ENCODE measurements around the gene CORO1C. TPM values are rescaled to one million over a fixed set of nuclear protein-coding genes. Genes with fewer than 3 reads are reported as not detected.

The CORO1C gene
- total RNA-seq, 1 experiment from 2014 or later = 138 TPM

- ChIA-PET RAD21 (ENCODE audit: low non-redundant PET in 1 of 2, low total read pairs in 2 of 2, uncharacterized antibody in 2 of 2, unreplicated experiment in 2 of 2) (no interaction called here), POLR2A (no interaction called here), CTCF (interaction anchor here (0.7 to 2.2 kb wide), 6 partner anchors 9 to 138 kb away, joined by 3 to 54 read pairs (median 8); no protein-coding TSS in a partner anchor)
- Histone ChIP-seq H3K4me1 (ENCODE audit: control insufficient read depth in 1 of 2, insufficient read depth in 2 of 2, low read length in 2 of 2) (peaks cover 8 to 20% of the 10 kb centered on the region in 2 experiments), H2AFZ (ENCODE audit: low read depth, low read length, poor library complexity, severe bottlenecking) (no peak overlapping the region), H3K9ac (ENCODE audit: low read length) (no peak overlapping the region), H3K27ac (ENCODE audit: low read depth, low read length) (no peak overlapping the region), H3K9me2 (ENCODE audit: insufficient read depth) (no peaks in the 10 kb centered on the region), H3K4me2 (ENCODE audit: low read length) (no peak overlapping the region), H4K20me1 (ENCODE audit: insufficient read depth) (no peaks in the 10 kb centered on the region), H3K36me3 (ENCODE audit: control insufficient read depth in 1 of 2, insufficient read depth in 2 of 2, low read length in 2 of 2) (no peaks in the 10 kb centered on the region), H3K27me3 (ENCODE audit: insufficient read depth, low read length) (no peaks in the 10 kb centered on the region), H3K4me3 (replicated peaks in 1 of 2; ENCODE audit: low read depth in 1 of 2, low read length in 2 of 2) (no peak overlapping the region), H3K9me3 (ENCODE audit: control insufficient read depth in 1 of 2, insufficient read depth in 1 of 2, low read depth in 1 of 2, low read length in 2 of 2) (no peaks in the 10 kb centered on the region), H3K79me2 (ENCODE audit: insufficient read depth, low read length) (peaks cover 45% of the 10 kb centered on the region)
- DNase-seq (ENCODE audit: low read depth, low spot score) = no peak
- BruUV-seq (replicated peaks) = no TSS peak
- TF ChIP-seq SP1 (IDR thresholded peaks at IDR 0.05; ENCODE audit: low read depth) (no peak), EZH2phosphoT487 (IDR thresholded peaks at IDR 0.05; ENCODE audit: borderline replicate concordance) (no peak), REST (IDR thresholded peaks at IDR 0.05; ENCODE audit: low read depth) (no peak), SIN3A (IDR thresholded peaks at IDR 0.05; ENCODE audit: low read depth) (no peak), EGR1 (IDR thresholded peaks at IDR 0.05; ENCODE audit: low read depth) (no peak), ZBTB33 (IDR thresholded peaks at IDR 0.05; ENCODE audit: extremely low read depth, insufficient replicate concordance, low read length) (no peak), FOSL1 (IDR thresholded peaks at IDR 0.05; ENCODE audit: low read depth) (no peak), CBX3 (IDR thresholded peaks at IDR 0.05; ENCODE audit: low read depth) (no peak), JUND (IDR thresholded peaks at IDR 0.05) (no peak), ZNF274 (IDR thresholded peaks at IDR 0.05; ENCODE audit: low read depth, low read length) (no peak), YY1 (IDR thresholded peaks at IDR 0.05; ENCODE audit: extremely low read depth, insufficient replicate concordance, low read depth, low read length) (no peak)
- intact Hi-C loops (cut with micrococcal nuclease) = loop anchor here (1.0 to 5.0 kb wide), 3 partner anchors 67 to 427 kb away; partner anchors contain the start of genes ALKBH2 and CORO1C
- ATAC-seq = no peak
Observed at GRCh38 chr12:108665608-108666202, 65.6 kb downstream of the CORO1C start.

Measured in HCT116 (cell line).